B cell (primary cell): ENCODE results near the gene HOXC4. TPM values are rescaled to one million over a fixed set of nuclear protein-coding genes. Genes with fewer than 3 reads are reported as not detected.

Source experiments
- ATAC-seq: fragments of 200-7000 bp; cut with Tn5 transposase; one replicate; pipeline ENCODE4 v1.10.0; 2021; ENCODE audit warnings: low read depth, mild to moderate bottlenecking, moderate number of reproducible peaks, moderate library complexity
- CTCF ChIA-PET: fragments of 350-600 bp; sonication (Branson Sonifier 250); formaldehyde crosslinking; loops from one replicate; lab custom pipeline; 2021; ENCODE audit warnings: antibody characterized with exemption, inconsistent platforms; lab: Charles Lee
- POLR2A ChIA-PET: fragments of 350-600 bp; sonication (Branson Sonifier 250); formaldehyde crosslinking; loops from one replicate; lab custom pipeline; 2021; ENCODE audit warnings: antibody characterized with exemption; lab: Charles Lee
- DNase-seq: peaks from one replicate; pipeline ENCODE4 v3.0.0; 2013
- H2AFZ ChIP-seq: 2 replicates; pipeline ENCODE4 v1.6.1; 2012; ENCODE audit warnings: mild to moderate bottlenecking, low read depth, low read length; ENCODE audit not compliant: insufficient read depth, poor library complexity, severe bottlenecking
- H3K27ac ChIP-seq, 2 donors: 1 replicate in 1 of 2; 2 replicates in 1 of 2; pipeline ENCODE4 v1.5.1; 2012 to 2013; ENCODE audit warnings: low read length in 2 of 2, mild to moderate bottlenecking in 2 of 2, moderate library complexity in 1 of 2
- H3K27me3 ChIP-seq, 4 experiments: fragments of 200-600 bp in 1 of 4; sonication (generic) in 1 of 4; replicated peaks in 1 of 4; 1 replicate in 2 of 4; 2 replicates in 2 of 4; pipeline versions ENCODE4 v1.6.1 to v1.7.0; 2013 to 2016; ENCODE audit warnings: low read length in 3 of 4, mild to moderate bottlenecking in 2 of 4, mixed read lengths in 1 of 4, moderate library complexity in 1 of 4; ENCODE audit not compliant: insufficient read depth in 4 of 4, control insufficient read depth in 3 of 4; ENCODE audit errors: control extremely low read depth in 1 of 4
- H3K36me3 ChIP-seq, 2 experiments: replicated peaks in 1 of 2; 1 replicate in 1 of 2; 2 replicates in 1 of 2; pipeline versions ENCODE4 v1.6.1 to v1.7.1; 2013; ENCODE audit warnings: low read length in 1 of 2; ENCODE audit not compliant: insufficient read depth in 2 of 2, control insufficient read depth in 1 of 2; ENCODE audit errors: control extremely low read depth in 1 of 2, extremely low read depth in 1 of 2
- H3K4me1 ChIP-seq, 2 donors: fragments of 200-600 bp in 1 of 2; sonication (generic) in 1 of 2; 1 replicate in 1 of 2; 2 replicates in 1 of 2; pipeline versions ENCODE4 v1.5.1 to v1.6.1; 2013 to 2017; ENCODE audit warnings: low read length in 2 of 2; ENCODE audit not compliant: control insufficient read depth in 2 of 2, insufficient read depth in 2 of 2
- H3K4me2 ChIP-seq: replicated peaks from 2 replicates; pipeline ENCODE3; 2012; ENCODE audit warnings: mild to moderate bottlenecking, low read depth, low read length; ENCODE audit not compliant: poor library complexity, severe bottlenecking
- H3K4me3 ChIP-seq, 5 experiments: fragments of 200-600 bp in 1 of 5; sonication (generic) in 1 of 5; 1 replicate in 3 of 5; 2 replicates in 2 of 5; pipeline versions ENCODE4 v1.5.1 to v1.7.0; 2011 to 2016; ENCODE audit warnings: low read length in 4 of 5, mild to moderate bottlenecking in 4 of 5, low read depth in 2 of 5, control low read depth in 1 of 5, moderate library complexity in 1 of 5; ENCODE audit not compliant: insufficient read depth in 1 of 5; ENCODE audit errors: control extremely low read depth in 1 of 5, extremely low read depth in 1 of 5
- H3K79me2 ChIP-seq: fragments of 200-600 bp; sonication (generic); one replicate; pipeline ENCODE4 v1.6.0; 2016; ENCODE audit warnings: low read length; ENCODE audit not compliant: control insufficient read depth, insufficient read depth
- H3K9ac ChIP-seq: fragments of 200-600 bp; sonication (generic); 2 replicates; pipeline ENCODE4 v1.6.1; 2017; ENCODE audit warnings: mild to moderate bottlenecking, low read length, moderate library complexity
- H3K9me3 ChIP-seq, 3 donors: one replicate each; pipeline versions ENCODE4 v1.6.1 to v1.7.1; 2013; ENCODE audit warnings: low read length in 2 of 3; ENCODE audit not compliant: control insufficient read depth in 2 of 3, insufficient read depth in 1 of 3; ENCODE audit errors: control extremely low read depth in 1 of 3
- H4K20me1 ChIP-seq: 2 replicates; pipeline ENCODE4 v1.6.0; 2012; ENCODE audit warnings: mild to moderate bottlenecking, low read length; ENCODE audit not compliant: insufficient read depth, control insufficient read depth, poor library complexity, severe bottlenecking
- H3K27ac Mint-ChIP-seq: one replicate; pipeline ENCODE4 v1.8.0; 2021; ENCODE audit warnings: mixed read lengths
- H3K27me3 Mint-ChIP-seq: one replicate; pipeline ENCODE4 v1.8.0; 2021; ENCODE audit warnings: mixed read lengths
- H3K4me1 Mint-ChIP-seq: one replicate; pipeline ENCODE4 v1.8.0; 2021; ENCODE audit warnings: mixed read lengths
- H3K4me3 Mint-ChIP-seq: one replicate; pipeline ENCODE4 v1.8.0; 2021; ENCODE audit warnings: mixed read lengths
- H3K9me3 Mint-ChIP-seq: one replicate; pipeline ENCODE4 v1.8.0; 2022; ENCODE audit warnings: mixed read lengths; ENCODE audit not compliant: insufficient read depth
- EZH2 ChIP-seq: IDR thresholded peaks from 2 replicates; pipeline ENCODE4 v1.6.1; 2012; ENCODE audit warnings: borderline replicate concordance, low read depth, mild to moderate bottlenecking, moderate library complexity, low read length; ENCODE audit not compliant: insufficient read depth, poor library complexity, severe bottlenecking
- WGBS: methylation state at CpG from one replicate; pipeline ENCODE4 v1.1.5; 2013; ENCODE audit warnings: missing lambda C conversion rate; ENCODE audit not compliant: insufficient coverage; 5-methylcytosine and 5-hydroxymethylcytosine counted together
- intact Hi-C: fragments of 100-400 bp; cut with micrococcal nuclease; formaldehyde crosslinking; loops from one replicate; pipeline ENCODE4 v1.10.0; 2022
- polyA plus RNA-seq: library from polyadenylated mRNA; depleted of rRNA; stranded (reverse); fragments of >200 nt; gene quantifications from 2 replicates; pipeline ENCODE4 v1.2.3, GENCODE V29; 2012
- total RNA-seq, 2 donors: library from RNA; stranded (reverse); fragments of 120-200 nt in 1 of 2; gene quantifications; 1 replicate in 1 of 2; 2 replicates in 1 of 2; pipeline versions ENCODE4 v1.2.3 to v1.2.4, GENCODE V29; 2013 to 2022
- TF ChIP-seq, protein P1 (sequence below): fragments of 200-600 bp; IDR thresholded peaks from one replicate; pipeline ENCODE4 v1.8.0; 2022; ENCODE audit warnings: antibody characterized with exemption, mild to moderate bottlenecking

HOXC4 gene
- total and polyA plus RNA-seq, 2 donors (not counting 1 experiment from before 2014, with no cell fraction given) = 4.3 to 6.5 TPM

DNA sequence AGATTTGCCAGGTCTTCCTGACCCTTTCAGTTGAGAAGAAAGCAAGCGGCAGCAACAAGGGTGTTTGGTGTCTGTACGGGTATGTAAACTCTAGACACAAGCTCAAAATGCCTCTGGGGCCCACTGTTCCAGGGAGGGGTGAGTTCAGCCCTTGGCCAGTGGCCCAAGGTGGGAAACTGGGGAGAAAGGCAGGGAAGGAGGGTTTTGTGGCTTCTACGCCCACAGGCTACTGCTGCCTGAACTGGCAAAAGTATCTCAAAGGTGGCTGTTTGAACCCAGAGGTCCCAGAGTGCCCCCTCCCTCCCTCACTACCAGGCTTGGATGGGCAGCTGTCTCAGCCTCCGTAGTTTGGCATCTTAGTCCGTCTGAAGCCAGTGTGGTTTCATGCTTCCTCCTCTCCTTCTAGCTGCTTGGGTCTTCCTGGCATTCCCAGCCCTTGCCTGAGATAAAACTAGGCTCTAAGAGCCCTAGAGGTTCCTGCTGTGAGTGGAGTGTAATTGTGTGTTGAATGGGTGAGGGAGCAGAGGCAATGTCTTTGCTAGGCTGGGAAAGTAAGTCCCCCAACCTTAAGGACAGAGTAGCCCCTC, 15.3 kb upstream of the HOXC4 start:
- Histone ChIP-seq H3K4me3 (no peak overlapping the region), H4K20me1 (no peaks in the 10 kb centered on the region), H3K36me3 (no peaks in the 10 kb centered on the region), H3K79me2 (no peaks in the 10 kb centered on the region), H3K9ac (no peak overlapping the region), H2AFZ (no peak overlapping the region), H3K4me1 (peaks cover 16 to 20% of the 10 kb centered on the region in 2 donors), H3K4me2 (no peak overlapping the region), H3K27ac (no peak overlapping the region), H3K27me3 (peaks cover 0 to 92% (median 60%) of the 10 kb centered on the region in 4 experiments), H3K9me3 (peaks cover 0 to 23% (median 0%) of the 10 kb centered on the region in 3 donors)
- 76% methylated on average over 2 of the region's 5 CpGs for WGBS
- DNase-seq = no peak
- peaks cover 77% of the 10 kb centered on the region for H3K27me3 Mint-ChIP-seq
- H3K27ac Mint-ChIP-seq = no peak overlapping the region
- intact Hi-C loops = no loop called here
- TF ChIP-seq, protein P1, sequence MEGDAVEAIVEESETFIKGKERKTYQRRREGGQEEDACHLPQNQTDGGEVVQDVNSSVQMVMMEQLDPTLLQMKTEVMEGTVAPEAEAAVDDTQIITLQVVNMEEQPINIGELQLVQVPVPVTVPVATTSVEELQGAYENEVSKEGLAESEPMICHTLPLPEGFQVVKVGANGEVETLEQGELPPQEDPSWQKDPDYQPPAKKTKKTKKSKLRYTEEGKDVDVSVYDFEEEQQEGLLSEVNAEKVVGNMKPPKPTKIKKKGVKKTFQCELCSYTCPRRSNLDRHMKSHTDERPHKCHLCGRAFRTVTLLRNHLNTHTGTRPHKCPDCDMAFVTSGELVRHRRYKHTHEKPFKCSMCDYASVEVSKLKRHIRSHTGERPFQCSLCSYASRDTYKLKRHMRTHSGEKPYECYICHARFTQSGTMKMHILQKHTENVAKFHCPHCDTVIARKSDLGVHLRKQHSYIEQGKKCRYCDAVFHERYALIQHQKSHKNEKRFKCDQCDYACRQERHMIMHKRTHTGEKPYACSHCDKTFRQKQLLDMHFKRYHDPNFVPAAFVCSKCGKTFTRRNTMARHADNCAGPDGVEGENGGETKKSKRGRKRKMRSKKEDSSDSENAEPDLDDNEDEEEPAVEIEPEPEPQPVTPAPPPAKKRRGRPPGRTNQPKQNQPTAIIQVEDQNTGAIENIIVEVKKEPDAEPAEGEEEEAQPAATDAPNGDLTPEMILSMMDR = no peak
- no peak for TF ChIP-seq EZH2
- POLR2A ChIA-PET = no interaction called here
- no peaks in the 10 kb centered on the region for H3K9me3 Mint-ChIP-seq
- CTCF ChIA-PET = interaction anchor here (1.0 to 1.2 kb wide), 2 partner anchors 154 to 163 kb away, joined by 3 to 5 read pairs; no protein-coding TSS in a partner anchor
- no peak overlapping the region for H3K4me3 Mint-ChIP-seq
- H3K4me1 Mint-ChIP-seq = peaks cover 10% of the 10 kb centered on the region
- ATAC-seq = no peak

DNA sequence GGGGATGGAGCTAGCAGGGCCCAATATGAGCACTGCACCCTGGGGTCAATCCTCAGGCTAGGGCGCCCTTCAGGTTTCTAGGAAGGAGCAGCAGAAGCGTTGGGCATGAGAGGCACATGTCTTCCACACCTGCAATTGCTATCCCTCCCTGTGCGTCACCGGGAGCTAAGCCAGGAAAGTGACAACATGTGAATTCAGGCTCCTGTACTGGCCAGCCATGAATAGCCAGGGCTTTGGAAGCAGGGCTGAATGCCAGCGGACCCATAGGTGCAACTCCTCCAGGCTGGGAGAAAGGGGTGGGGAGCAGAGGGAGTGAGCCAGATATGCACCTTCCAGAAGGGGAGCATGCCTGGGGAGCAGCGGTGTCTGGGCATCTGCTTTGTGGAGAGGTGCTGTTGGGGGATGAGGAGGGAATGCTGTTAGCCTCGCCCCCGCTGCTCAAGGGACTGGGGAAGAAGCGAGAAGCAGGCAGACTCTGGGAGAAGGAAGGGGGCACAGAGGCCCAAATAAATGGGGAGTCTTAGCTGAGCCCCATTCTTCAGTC, 14.7 kb upstream of the HOXC4 start:
- intact Hi-C loops = no loop called here
- CTCF ChIA-PET = interaction anchor here (1.0 kb wide), 1 partner anchor 162 kb away, joined by 3 read pairs; no protein-coding TSS in a partner anchor

More for the DNA sequence above, 14.7 kb upstream of the HOXC4 start:
- Histone ChIP-seq H3K27me3 (peaks cover 0 to 92% (median 62%) of the 10 kb centered on the region in 4 experiments), H3K9ac (no peak overlapping the region), H3K36me3 (no peaks in the 10 kb centered on the region), H2AFZ (no peak overlapping the region), H3K4me1 (peaks cover 10 to 14% of the 10 kb centered on the region in 2 donors), H3K27ac (no peak overlapping the region), H3K4me2 (no peak overlapping the region), H4K20me1 (no peaks in the 10 kb centered on the region), H3K4me3 (no peak overlapping the region), H3K9me3 (peaks cover 0 to 19% (median 0%) of the 10 kb centered on the region in 3 donors), H3K79me2 (no peaks in the 10 kb centered on the region)
- H3K4me1 Mint-ChIP-seq = peaks cover 8% of the 10 kb centered on the region
- no peak for ATAC-seq
- H3K27ac Mint-ChIP-seq = no peak overlapping the region
- no peak overlapping the region for H3K4me3 Mint-ChIP-seq
- peaks cover 79% of the 10 kb centered on the region for H3K27me3 Mint-ChIP-seq
- WGBS = 70% methylated on average over 9 of the region's 9 CpGs
- POLR2A ChIA-PET = no interaction called here
- no peak for DNase-seq
- TF ChIP-seq, protein P1 = no peak
- no peak for TF ChIP-seq EZH2
- H3K9me3 Mint-ChIP-seq = no peaks in the 10 kb centered on the region
